Peyer's patch (tissue), 4 donors: ENCODE measurements around the gene PPP1R13B. TPM values are rescaled to one million over a fixed set of nuclear protein-coding genes. Genes with fewer than 3 reads are reported as not detected.
A peak's percentile ranks its signal among the peaks of the same experiment; 100 is the strongest.

Source experiments
- DNase-seq, 3 donors: peaks; one replicate each; pipeline ENCODE4 v3.0.0-alpha.2; 2017 to 2019
- H3K27ac ChIP-seq, 4 donors: fragments of 200-600 bp; sonication (generic); one replicate each; pipeline ENCODE4 v1.5.1; 2016 to 2019
- H3K27me3 ChIP-seq, 2 donors: fragments of 200-600 bp; sonication (generic); one replicate each; pipeline ENCODE4 v1.5.1; 2019
- H3K36me3 ChIP-seq, 3 donors: fragments of 200-600 bp; sonication (generic); one replicate each; pipeline ENCODE4 v1.5.1; 2016 to 2019
- H3K4me1 ChIP-seq, 4 donors: fragments of 200-600 bp; sonication (generic); one replicate each; pipeline ENCODE4 v1.5.1; 2016 to 2019
- H3K4me3 ChIP-seq, 4 donors: fragments of 200-600 bp; sonication (generic); 1 replicate in 3 of 4; 2 replicates in 1 of 4; pipeline ENCODE4 v1.5.1; 2016 to 2019; ENCODE audit warnings: mild to moderate bottlenecking in 1 of 4
- H3K9me3 ChIP-seq, 4 donors: fragments of 200-600 bp; sonication (generic); one replicate each; pipeline ENCODE4 v1.5.1; 2016 to 2019; ENCODE audit warnings: mild to moderate bottlenecking in 1 of 4
- CTCF ChIP-seq, 6 experiments: fragments of 450-650 bp in 4 of 6; fragments of 200-600 bp in 2 of 6; sonication (generic) in 1 of 6; IDR thresholded peaks; one replicate each; pipeline ENCODE4 v1.5.1; 2017 to 2019; ENCODE audit warnings: antibody characterized with exemption in 6 of 6, mild to moderate bottlenecking in 3 of 6, moderate library complexity in 1 of 6
- POLR2A ChIP-seq, 2 donors: fragments of 450-650 bp; IDR thresholded peaks; one replicate each; pipeline ENCODE4 v1.5.1; 2017; ENCODE audit warnings: antibody characterized with exemption in 2 of 2, mild to moderate bottlenecking in 2 of 2, moderate library complexity in 2 of 2
- total RNA-seq, 4 donors: library from RNA; depleted of rRNA; stranded (reverse); fragments of >200 nt; gene quantifications; one replicate each; pipeline ENCODE4 v1.1.0, GENCODE V29; 2016

Gene PPP1R13B
- total RNA-seq, 4 donors from 2014 or later = 30.5 to 78.3 (median 54.0) TPM

GRCh38 chr14:103879118-103879569 is 31.8 kb upstream of the PPP1R13B start:
- Histone ChIP-seq H3K36me3 (no peaks in the 10 kb centered on the region), H3K4me3 (peak overlapping the region in 2 of 4 donors; percentile 44 to 52), H3K4me1 (peaks cover 8 to 41% (median 16%) of the 10 kb centered on the region in 4 donors), H3K27me3 (no peaks in the 10 kb centered on the region), H3K27ac (peak overlapping the region in 3 of 4 donors; percentile 66 to 96 (median 89)), H3K9me3 (no peaks in the 10 kb centered on the region)
- no peak for TF ChIP-seq POLR2A (IDR thresholded peaks at IDR 0.05)
- TF ChIP-seq CTCF (IDR thresholded peaks at IDR 0.05) = no peak
- no peak for DNase-seq

GRCh38 chr14:103878180-103878579 is 30.8 kb upstream of the PPP1R13B start:
- Histone ChIP-seq H3K27ac (peak overlapping the region in 1 of 4 donors; percentile 96), H3K36me3 (no peaks in the 10 kb centered on the region), H3K4me3 (no peak overlapping the region), H3K4me1 (peaks cover 8 to 38% (median 16%) of the 10 kb centered on the region in 4 donors), H3K9me3 (no peaks in the 10 kb centered on the region), H3K27me3 (no peaks in the 10 kb centered on the region)
- TF ChIP-seq CTCF (IDR thresholded peaks at IDR 0.05) = no peak
- TF ChIP-seq POLR2A (IDR thresholded peaks at IDR 0.05) = no peak
- no peak for DNase-seq

GRCh38 chr14:103875010-103875409 is 27.6 kb upstream of the PPP1R13B start:
- Histone ChIP-seq H3K36me3 (no peaks in the 10 kb centered on the region), H3K9me3 (no peaks in the 10 kb centered on the region), H3K4me3 (no peak overlapping the region), H3K27me3 (no peaks in the 10 kb centered on the region), H3K4me1 (peaks cover 3 to 25% (median 9%) of the 10 kb centered on the region in 4 donors), H3K27ac (no peak overlapping the region)
- TF ChIP-seq CTCF (IDR thresholded peaks at IDR 0.05) (no peak), POLR2A (IDR thresholded peaks at IDR 0.05) (no peak)
- DNase-seq = no peak

GRCh38 chr14:103872481-103873113 is 25.2 kb upstream of the PPP1R13B start:
- TF ChIP-seq CTCF (IDR thresholded peaks at IDR 0.05) (no peak), POLR2A (IDR thresholded peaks at IDR 0.05) (no peak)
- peak overlapping the region; percentile 52 to 58 (median 56) for H3K4me3 ChIP-seq
- no peaks in the 10 kb centered on the region for H3K36me3 ChIP-seq
- no peaks in the 10 kb centered on the region for H3K27me3 ChIP-seq
- H3K27ac ChIP-seq = peak overlapping the region; percentile 55 to 79 (median 72)
- H3K4me1 ChIP-seq = peaks cover 3 to 19% (median 7%) of the 10 kb centered on the region in 4 donors
- no peaks in the 10 kb centered on the region for H3K9me3 ChIP-seq
- DNase-seq = no peak

GRCh38 chr14:103871596-103872480 is 24.5 kb upstream of the PPP1R13B start:
- DNase-seq = peak; percentile 77 to 90 (median 89)
- TF ChIP-seq CTCF (IDR thresholded peaks at IDR 0.05) (no peak), POLR2A (IDR thresholded peaks at IDR 0.05) (peak; percentile 40 to 50)
- Histone ChIP-seq H3K27ac (peak overlapping the region; percentile 55 to 79 (median 72)), H3K9me3 (no peaks in the 10 kb centered on the region), H3K4me3 (peak overlapping the region; percentile 52 to 58 (median 56)), H3K4me1 (peaks cover 3 to 19% (median 7%) of the 10 kb centered on the region in 4 donors), H3K36me3 (no peaks in the 10 kb centered on the region), H3K27me3 (no peaks in the 10 kb centered on the region)
